NCI-H2081 (cell line): ENCODE data around the gene PCDHB10.
"Not testable (repeated sequence)": the region's sequence is repeated elsewhere in the genome, so short reads cannot be mapped to it uniquely, and the experiment has no call there.

Experiments
- DNase-seq, 2 experiments: peaks; one replicate each; lab custom pipeline; 2025; lab: John Stamatoyannopoulos, UW

The PCDHB10 gene

DNA sequence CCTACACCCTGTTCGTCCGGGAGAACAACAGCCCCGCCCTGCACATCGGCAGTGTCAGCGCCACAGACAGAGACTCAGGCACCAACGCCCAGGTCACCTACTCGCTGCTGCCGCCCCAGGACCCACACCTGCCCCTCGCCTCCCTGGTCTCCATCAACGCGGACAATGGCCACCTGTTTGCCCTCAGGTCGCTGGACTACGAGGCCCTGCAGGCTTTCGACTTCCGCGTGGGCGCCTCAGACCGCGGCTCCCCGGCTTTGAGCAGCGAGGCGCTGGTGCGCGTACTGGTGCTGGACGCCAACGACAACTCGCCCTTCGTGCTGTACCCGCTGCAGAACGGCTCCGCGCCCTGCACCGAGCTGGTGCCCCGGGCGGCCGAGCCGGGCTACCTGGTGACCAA, 3.5 kb upstream of the PCDHB10 start:
- DNase-seq, result not testable (repeated sequence)

DNA sequence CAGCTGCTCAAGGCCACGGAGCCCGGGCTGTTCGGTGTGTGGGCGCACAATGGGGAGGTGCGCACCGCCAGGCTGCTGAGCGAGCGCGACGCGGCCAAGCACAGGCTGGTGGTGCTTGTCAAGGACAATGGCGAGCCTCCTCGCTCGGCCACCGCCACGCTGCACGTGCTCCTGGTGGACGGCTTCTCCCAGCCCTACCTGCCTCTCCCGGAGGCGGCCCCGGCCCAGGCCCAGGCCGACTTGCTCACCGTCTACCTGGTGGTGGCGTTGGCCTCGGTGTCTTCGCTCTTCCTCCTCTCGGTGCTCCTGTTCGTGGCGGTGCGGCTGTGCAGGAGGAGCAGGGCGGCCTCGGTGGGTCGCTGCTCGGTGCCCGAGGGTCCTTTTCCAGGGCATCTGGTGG, 3.0 kb upstream of the PCDHB10 start:
- not testable (repeated sequence) for DNase-seq

DNA sequence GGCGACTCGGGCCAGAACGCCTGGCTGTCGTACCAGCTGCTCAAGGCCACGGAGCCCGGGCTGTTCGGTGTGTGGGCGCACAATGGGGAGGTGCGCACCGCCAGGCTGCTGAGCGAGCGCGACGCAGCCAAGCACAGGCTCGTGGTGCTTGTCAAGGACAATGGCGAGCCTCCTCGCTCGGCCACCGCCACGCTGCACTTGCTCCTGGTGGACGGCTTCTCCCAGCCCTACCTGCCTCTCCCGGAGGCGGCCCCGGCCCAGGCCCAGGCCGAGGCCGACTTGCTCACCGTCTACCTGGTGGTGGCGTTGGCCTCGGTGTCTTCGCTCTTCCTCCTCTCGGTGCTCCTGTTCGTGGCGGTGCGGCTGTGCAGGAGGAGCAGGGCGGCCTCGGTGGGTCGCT, 2.2 kb downstream of the PCDHB10 start:
- not testable (repeated sequence) for DNase-seq

DNA sequence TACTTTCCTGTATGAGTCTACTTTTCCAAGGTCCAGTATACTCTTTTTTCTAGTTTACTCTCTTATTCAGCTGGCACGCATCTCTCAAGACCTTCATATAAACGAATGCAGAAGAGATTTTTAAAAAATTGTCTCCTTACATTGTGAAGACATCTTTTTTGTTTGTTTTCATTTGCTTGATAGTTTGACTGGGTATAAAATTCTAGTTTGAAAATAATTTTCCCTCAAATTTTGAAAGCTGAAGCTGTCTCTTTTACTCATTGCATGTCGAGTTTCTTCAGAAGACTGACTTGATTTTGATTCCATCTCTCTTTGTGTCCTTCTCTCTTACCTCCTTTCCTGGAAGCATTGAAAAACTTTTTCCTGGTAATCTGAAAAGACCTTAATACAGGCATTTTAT, 4.2 kb downstream of the PCDHB10 start:
- DNase-seq, result no peak

DNA sequence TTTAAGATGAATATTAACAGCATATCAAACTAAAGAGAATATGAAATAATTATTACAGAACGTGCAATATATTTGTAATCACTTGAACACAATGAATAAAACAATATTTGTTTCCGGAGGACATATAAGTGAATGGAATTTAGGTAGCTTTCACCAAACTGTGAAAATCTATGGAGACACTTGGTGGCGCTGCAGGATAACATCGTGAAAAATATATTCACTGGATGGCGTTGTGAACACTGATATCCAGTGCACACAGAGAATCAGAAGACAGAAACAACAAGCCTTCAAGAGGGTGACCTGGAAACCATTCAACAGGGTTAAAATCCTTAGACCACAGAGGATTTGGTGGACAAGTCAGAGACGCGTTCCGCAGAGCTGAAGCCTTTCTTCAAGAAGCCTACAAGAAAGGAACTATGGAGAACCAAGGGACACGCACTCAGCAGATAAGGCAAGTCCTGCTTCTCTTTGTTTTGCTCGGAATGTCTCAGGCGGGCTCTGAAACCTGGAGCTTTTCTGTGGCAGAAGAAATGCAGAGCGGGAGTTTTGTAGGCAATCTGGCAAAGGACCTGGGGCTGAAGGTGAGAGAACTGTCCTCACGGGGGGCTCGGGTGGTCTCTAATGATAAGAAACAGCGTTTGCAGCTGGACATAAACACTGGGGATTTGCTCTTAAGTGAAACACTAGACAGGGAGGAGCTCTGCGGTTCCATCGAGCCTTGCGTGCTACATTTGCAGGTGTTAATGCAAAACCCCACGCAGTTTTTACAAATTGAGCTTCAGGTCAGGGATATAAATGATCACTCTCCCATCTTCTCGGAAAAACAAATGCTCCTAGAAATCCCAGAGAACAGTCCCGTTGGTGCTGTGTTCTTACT, 7.4 kb downstream of the PCDHB10 start, which contains the start of gene PCDHB11:
Gene PCDHB11, plus strand, starts transcription at position 269 of the 877 bp plus-strand sequence. Its CDS starts 148 bp downstream, at position 417.
- peak; percentile 55 to 77 for DNase-seq

DNA sequence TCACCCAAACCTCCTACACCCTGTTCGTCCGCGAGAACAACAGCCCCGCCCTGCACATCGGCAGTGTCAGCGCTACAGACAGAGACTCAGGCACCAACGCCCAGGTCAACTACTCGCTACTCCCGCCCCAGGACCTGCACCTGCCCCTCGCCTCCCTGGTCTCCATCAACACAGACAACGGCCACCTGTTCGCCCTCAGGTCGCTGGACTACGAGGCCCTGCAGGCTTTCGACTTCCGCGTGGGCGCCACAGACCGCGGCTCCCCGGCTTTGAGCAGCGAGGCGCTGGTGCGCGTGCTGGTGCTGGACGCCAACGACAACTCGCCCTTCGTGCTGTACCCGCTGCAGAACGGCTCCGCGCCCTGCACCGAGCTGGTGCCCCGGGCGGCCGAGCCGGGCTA, 9.0 kb downstream of the PCDHB10 start:
- not testable (repeated sequence) for DNase-seq

DNA sequence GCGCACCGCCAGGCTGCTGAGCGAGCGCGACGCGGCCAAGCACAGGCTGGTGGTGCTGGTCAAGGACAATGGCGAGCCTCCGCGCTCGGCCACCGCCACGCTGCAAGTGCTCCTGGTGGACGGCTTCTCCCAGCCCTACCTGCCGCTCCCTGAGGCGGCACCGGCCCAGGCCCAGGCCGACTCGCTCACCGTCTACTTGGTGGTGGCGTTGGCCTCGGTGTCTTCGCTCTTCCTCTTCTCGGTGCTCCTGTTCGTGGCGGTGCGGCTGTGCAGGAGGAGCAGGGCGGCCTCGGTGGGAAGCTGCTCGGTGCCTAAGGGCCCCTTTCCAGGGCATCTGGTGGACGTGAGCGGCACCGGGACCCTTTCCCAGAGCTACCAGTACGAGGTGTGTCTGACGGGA, 9.5 kb downstream of the PCDHB10 start:
- not testable (repeated sequence) for DNase-seq

DNA sequence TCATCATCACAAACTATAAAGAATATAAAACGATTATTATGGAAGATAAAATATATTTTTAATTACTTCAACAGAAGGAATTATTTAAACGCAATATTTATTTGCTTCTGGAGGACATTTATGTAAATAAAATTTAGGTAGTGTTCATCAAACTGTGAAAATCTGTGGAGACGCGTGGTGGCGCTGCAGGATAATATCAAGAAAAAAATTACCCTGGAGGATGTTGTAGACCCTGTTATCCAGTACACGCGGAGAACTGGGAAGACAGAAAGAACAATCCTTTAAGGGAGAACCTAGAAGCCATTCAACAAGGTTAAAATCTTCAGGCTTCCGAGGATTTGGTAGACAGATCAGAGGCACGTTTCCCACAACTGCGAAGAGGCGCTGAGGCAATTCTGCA, 16.3 kb downstream of the PCDHB10 start, which contains the start of gene PCDHB12:
Gene PCDHB12, plus strand, starts transcription at position 242 of the 400 bp plus-strand sequence. CDS start 189 bp downstream, outside the sequence.
- DNase-seq, result no peak

DNA sequence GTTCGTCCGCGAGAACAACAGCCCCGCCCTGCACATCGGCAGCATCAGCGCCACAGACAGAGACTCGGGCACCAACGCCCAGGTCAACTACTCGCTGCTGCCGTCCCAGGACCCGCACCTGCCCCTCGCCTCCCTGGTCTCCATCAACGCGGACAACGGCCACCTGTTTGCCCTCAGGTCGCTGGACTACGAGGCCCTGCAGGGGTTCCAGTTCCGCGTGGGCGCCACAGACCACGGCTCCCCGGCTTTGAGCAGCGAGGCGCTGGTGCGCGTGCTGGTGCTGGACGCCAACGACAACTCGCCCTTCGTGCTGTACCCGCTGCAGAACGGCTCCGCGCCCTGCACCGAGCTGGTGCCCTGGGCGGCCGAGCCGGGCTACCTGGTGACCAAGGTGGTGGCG, 18.1 kb downstream of the PCDHB10 start:
- DNase-seq, result not testable (repeated sequence)

DNA sequence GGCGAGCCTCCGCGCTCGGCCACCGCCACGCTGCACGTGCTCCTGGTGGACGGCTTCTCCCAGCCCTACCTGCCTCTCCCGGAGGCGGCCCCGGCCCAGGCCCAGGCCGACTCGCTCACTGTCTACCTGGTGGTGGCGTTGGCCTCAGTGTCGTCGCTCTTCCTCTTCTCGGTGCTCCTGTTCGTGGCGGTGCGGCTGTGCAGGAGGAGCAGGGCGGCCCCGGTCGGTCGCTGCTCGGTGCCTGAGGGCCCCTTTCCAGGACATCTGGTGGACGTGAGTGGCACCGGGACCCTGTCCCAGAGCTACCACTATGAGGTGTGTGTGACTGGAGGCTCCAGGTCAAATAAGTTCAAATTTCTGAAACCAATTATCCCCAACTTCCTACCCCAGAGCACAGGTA, 18.7 kb downstream of the PCDHB10 start:
- DNase-seq, result not testable (repeated sequence)

DNA sequence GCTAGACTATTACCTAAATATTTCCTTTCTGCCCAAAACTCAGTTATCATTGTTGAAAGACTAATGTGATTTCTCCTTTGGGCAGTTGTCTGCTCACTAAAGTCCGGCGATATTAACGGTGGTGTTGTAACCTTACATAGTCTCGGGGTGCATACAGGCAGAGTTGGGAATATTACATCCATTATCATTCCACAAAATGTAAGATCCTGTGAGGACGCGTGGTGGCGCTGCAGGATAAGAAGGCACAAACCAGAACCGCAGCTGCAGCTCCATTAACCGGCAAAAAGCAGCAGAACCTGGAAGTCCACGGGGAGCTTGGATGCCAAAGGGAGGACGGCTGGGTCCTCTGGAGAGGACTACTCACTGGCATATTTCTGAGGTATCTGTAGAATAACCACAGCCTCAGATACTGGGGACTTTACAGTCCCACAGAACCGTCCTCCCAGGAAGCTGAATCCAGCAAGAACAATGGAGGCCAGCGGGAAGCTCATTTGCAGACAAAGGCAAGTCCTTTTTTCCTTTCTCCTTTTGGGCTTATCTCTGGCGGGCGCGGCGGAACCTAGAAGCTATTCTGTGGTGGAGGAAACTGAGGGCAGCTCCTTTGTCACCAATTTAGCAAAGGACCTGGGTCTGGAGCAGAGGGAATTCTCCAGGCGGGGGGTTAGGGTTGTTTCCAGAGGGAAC, 21.6 kb downstream of the PCDHB10 start, which contains the start of gene PCDHB13:
Gene PCDHB13, plus strand, starts transcription at position 264 of the 684 bp plus-strand sequence. Its CDS starts 205 bp downstream, at position 469.
- peak; percentile 51 to 56 for DNase-seq

DNA sequence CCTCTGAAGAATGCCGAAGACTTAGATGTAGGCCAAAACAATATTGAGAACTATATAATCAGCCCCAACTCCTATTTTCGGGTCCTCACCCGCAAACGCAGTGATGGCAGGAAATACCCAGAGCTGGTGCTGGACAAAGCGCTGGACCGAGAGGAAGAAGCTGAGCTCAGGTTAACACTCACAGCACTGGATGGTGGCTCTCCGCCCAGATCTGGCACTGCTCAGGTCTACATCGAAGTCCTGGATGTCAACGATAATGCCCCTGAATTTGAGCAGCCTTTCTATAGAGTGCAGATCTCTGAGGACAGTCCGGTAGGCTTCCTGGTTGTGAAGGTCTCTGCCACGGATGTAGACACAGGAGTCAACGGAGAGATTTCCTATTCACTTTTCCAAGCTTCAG, 22.4 kb downstream of the PCDHB10 start:
- DNase-seq, result not testable (repeated sequence)

DNA sequence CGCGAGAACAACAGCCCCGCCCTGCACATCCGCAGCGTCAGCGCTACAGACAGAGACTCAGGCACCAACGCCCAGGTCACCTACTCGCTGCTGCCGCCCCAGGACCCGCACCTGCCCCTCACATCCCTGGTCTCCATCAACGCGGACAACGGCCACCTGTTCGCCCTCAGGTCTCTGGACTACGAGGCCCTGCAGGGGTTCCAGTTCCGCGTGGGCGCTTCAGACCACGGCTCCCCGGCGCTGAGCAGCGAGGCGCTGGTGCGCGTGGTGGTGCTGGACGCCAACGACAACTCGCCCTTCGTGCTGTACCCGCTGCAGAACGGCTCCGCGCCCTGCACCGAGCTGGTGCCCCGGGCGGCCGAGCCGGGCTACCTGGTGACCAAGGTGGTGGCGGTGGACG, 23.4 kb downstream of the PCDHB10 start:
- not testable (repeated sequence) for DNase-seq

DNA sequence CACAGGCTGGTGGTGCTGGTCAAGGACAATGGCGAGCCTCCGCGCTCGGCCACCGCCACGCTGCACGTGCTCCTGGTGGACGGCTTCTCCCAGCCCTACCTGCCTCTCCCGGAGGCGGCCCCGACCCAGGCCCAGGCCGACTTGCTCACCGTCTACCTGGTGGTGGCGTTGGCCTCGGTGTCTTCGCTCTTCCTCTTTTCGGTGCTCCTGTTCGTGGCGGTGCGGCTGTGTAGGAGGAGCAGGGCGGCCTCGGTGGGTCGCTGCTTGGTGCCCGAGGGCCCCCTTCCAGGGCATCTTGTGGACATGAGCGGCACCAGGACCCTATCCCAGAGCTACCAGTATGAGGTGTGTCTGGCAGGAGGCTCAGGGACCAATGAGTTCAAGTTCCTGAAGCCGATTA, 23.9 kb downstream of the PCDHB10 start:
- not testable (repeated sequence) for DNase-seq

DNA sequence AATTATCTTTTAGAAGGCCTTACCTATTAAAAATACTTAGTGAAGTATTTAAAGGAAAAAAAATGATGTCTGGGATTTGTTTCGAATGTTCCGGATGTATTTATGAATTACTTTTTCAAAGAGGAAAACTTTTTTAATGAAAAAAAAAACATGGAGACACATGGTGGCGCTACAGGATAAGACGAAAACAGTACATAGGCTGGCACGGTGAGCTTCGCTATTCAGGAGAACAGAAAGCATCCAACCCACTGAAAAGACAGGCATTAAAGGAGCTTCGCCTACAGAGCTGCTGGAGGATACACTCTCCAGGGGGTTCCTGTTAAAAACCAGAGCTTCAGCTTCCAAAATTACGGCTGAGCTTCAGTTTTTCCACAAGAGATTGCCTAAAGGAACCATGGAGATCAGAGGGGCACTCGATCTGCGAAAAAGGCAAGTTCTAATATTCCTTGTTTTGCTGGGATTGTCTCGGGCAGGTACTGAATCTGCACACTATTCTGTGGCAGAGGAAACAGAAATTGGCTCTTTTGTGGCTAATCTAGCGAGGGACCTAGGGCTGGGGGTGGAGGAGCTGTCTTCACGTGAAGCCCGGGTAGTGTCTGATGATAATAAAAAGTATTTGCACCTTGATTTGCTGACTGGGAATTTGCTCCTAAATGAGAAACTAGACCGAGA, 31.1 kb downstream of the PCDHB10 start, which contains the start of gene PCDHB14:
Gene PCDHB14, plus strand, starts transcription at position 232 of the 672 bp plus-strand sequence. Its CDS starts 163 bp downstream, at position 395.
- DNase-seq, result peak; percentile 26 to 62

DNA sequence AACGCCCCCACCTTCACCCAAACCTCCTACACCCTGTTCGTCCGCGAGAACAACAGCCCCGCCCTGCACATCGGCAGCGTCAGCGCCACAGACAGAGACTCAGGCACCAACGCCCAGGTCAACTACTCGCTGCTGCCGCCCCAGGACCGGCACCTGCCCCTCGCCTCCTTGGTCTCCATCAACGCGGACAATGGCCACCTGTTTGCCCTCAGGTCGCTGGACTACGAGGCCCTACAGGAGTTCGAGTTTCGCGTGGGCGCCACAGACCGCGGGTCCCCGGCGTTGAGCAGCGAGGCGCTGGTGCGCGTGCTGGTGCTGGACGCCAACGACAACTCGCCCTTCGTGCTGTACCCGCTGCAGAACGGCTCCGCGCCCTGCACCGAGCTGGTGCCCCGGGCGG, 32.7 kb downstream of the PCDHB10 start:
- DNase-seq, result not testable (repeated sequence)

DNA sequence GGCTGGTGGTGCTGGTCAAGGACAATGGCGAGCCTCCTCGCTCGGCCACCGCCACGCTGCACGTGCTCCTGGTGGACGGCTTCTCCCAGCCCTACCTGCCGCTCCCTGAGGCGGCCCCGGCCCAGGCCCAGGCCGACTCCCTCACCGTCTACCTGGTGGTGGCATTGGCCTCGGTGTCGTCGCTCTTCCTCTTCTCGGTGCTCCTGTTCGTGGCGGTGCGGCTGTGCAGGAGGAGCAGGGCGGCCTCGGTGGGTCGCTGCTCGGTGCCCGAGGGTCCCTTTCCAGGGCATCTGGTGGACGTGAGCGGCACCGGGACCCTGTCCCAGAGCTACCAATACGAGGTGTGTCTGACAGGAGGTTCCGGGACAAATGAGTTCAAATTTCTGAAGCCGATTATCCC, 33.3 kb downstream of the PCDHB10 start:
- DNase-seq, result not testable (repeated sequence)

DNA sequence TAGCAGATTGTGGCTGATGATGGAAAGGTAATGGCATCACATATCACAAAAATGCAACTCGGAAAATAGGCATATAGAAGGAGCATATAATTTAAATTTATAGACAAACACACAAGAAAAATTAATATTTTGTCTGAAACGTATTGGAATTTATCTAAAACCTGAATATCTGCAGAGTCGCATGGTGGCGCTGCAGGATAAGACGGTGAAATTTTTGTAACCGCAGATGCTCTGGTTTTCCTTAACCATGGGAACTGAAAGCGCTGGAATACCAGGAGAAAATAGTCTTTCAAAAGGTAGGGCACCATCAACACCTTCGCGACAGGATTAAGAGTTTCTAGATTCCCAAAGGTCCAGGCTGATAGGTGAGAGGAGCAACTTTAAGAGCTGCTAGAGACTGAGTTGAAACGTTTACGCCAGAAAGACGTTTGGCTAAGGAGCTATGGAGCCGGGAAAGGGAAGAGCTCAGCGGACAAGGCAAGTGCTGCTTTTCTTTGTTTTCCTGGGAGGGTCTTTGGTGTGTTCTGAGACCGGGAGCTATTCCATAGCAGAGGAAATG, 42.0 kb downstream of the PCDHB10 start:
- no peak for DNase-seq

DNA sequence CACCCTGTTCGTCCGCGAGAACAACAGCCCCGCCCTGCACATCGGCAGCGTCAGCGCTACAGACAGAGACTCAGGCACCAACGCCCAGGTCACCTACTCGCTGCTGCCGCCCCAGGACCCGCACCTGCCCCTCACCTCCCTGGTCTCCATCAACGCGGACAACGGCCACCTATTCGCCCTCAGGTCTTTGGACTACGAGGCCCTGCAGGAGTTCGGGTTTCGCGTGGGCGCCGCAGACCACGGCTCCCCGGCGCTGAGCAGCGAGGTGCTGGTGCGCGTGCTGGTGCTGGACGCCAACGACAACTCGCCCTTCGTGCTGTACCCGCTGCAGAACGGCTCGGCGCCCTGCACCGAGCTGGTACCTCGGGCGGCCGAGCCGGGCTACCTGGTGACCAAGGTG, 43.8 kb downstream of the PCDHB10 start:
- DNase-seq, result not testable (repeated sequence)

DNA sequence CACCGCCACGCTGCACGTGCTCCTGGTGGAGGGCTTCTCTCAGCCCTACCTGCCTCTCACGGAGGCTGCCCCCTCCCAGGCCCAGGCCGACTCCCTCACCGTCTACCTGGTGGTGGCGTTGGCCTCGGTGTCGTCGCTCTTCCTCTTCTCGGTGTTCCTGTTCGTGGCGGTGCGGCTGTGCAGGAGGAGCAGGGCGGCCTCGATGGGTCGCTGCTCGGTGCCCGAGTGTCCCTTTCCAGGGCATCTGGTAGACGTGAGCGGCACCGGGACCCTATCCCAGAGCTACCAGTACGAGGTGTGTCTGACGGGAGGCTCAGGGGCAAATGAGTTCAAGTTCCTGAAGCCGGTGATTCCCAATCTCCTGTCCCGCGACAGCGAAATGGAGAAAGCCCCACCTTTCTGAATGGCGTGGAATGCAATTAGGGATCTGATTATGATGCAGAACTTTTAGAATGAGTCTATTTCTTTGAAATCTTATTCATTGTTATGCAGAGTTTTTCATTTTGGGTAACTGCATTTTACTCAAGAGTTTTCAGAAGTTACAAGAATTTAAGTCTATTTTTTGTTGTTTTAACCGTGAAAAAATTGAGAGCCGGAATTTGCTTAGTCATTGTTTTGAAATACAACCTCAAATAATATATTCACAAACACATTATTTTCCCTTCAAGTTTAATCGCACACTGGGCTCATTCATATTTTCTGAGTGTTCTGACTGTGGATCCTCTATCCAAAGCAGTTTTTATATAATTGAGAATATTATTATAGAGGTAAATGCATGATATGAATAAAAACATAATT, 44.6 kb downstream of the PCDHB10 start:
- DNase-seq, result no peak

DNA sequence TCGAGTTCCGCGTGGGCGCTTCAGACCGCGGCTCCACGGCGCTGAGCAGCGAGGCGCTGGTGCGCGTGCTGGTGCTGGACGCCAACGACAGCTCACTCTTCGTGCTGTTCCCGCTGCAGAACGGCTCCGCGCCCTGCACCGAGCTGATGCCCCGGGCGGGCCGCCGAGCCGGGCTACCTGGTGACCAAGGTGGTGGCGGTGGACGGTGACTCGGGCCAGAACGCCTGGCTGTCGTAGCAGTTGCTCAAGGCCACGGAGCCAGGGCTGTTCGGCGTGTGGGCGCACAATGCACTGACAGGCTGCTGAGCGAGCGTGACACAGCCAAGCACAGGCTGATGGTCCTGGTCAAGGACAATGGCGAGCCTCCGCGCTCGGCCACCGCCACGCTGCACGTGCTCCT, 49.3 kb downstream of the PCDHB10 start:
- no peak for DNase-seq
